GM10266 (cell line): ENCODE data around the gene ANKRD55.
"Not testable (repeated sequence)": the region's sequence is repeated elsewhere in the genome, so short reads cannot be mapped to it uniquely, and the experiment has no call there.

ENCODE experiments used
- DNase-seq: peaks from one replicate; pipeline ENCODE4 v3.0.0; 2012; ENCODE audit errors: extremely low spot score
- CTCF ChIP-seq: IDR thresholded peaks from 2 replicates; pipeline ENCODE4 v1.5.1; 2012; ENCODE audit warnings: mild to moderate bottlenecking, low read depth; ENCODE audit not compliant: control insufficient read depth, insufficient read depth; ENCODE audit errors: missing control alignments

The ANKRD55 gene

GRCh38 chr5:56140073-56140472, 93.1 kb downstream of the ANKRD55 start:
- DNase-seq, result no peak
- TF ChIP-seq CTCF, result no peak

- no peak for TF ChIP-seq CTCF
- no peak for DNase-seq
Measured at GRCh38 chr5:56130664-56131063, 102.5 kb downstream of the ANKRD55 start.

DNA sequence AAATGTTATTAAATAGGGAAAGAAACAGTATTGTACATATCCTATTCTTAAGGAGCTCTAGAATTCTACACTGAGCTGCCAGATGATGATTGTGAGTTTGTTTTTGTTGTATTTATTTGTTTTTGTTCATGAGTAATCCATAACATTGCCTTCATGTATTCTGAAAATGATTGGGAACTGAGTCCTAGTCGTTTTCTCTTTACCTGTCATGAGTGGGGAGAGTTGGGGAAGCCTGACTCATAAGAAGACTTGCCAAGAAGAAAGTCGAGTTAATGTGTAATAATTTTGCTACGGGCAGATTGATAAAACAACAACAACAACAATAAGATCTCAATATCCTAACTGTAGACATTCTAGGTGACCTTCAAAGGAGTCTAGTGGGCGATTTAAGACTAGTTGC, 103.8 kb downstream of the ANKRD55 start:
- DNase-seq, result no peak

DNA sequence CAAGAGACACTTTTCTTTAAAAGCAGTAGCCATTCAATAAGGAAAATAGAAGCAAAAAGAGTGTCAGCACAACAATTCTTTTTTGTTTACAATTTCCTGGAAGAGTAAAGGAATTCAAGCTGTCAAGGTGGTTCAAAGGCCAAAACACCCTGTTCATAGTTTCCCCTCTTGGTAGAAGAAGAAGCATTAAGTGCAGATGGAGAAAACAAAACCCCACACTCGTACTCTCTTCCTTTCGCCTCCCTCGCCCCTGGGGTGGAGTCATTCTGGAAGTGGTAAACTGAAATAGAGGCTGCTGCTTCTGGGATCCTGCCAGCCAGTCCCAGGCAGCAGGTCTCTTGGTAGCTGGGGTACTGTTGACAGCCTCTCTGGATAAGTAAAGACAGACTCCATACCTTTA, 105.0 kb downstream of the ANKRD55 start:
- no peak for TF ChIP-seq CTCF
- no peak for DNase-seq

More for the DNA sequence above, 103.8 kb downstream of the ANKRD55 start:
- no peak for TF ChIP-seq CTCF

- no peak for DNase-seq
- no peak for TF ChIP-seq CTCF
Measured at GRCh38 chr5:56126487-56127179, 106.5 kb downstream of the ANKRD55 start.

DNA sequence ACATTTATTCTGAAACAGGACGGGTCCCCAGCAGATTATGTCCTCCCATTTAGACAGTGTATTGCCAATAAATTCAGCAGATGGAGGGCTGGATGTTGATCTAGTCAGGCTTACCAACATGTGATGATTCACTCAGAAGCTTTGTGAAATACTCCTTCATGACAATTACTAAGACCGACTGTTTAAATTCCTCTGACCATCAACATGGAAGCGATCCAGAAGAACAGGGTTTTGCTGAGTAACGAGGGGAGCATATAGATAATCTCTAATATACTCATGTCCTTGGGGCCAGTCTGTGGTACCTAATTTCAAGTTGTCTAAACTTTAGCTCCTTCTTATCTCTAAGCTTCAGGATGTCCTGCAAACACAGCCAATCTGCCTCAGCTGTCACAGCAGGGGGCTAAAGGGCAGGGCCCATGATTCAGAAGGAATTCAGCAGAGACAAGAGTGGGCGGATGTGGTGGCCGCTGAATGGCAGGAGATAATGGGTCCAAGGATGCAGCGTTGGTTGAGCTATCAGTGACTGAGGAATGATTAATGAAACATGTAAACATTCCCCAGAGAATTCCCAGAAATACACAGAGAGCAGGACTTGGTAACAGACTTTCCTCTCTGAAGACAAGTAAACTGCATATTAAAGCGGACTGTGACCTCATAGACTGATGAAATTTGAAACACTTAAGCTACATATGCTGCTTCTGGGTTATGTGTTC, 109.4 kb downstream of the ANKRD55 start:
- TF ChIP-seq CTCF, result no peak
- DNase-seq, result no peak

GRCh38 chr5:56122360-56122985, 110.7 kb downstream of the ANKRD55 start:
- not testable (repeated sequence) for DNase-seq
